Stomach smooth muscle (tissue), 2 donors: Measurements from ENCODE around the gene LRP8.
"Not testable (repeated sequence)": the region's sequence is repeated elsewhere in the genome, so short reads cannot be mapped to it uniquely, and the experiment has no call there.

Experiments
- H3K27ac ChIP-seq: one replicate; pipeline ENCODE4 v1.7.0; 2013; ENCODE audit warnings: mild to moderate bottlenecking, low read length, inconsistent platforms
- H3K27me3 ChIP-seq, 2 donors: one replicate each; pipeline ENCODE4 v1.7.0; 2013; ENCODE audit warnings: low read length in 2 of 2; ENCODE audit not compliant: insufficient read depth in 2 of 2, control insufficient read depth in 1 of 2
- H3K36me3 ChIP-seq, 2 donors: one replicate each; pipeline ENCODE4 v1.7.0; 2013; ENCODE audit warnings: low read length in 2 of 2; ENCODE audit not compliant: control insufficient read depth in 2 of 2, insufficient read depth in 2 of 2
- H3K4me1 ChIP-seq: one replicate; pipeline ENCODE4 v1.7.0; 2013; ENCODE audit warnings: low read length; ENCODE audit not compliant: control insufficient read depth, insufficient read depth
- H3K4me3 ChIP-seq, 2 donors: one replicate each; pipeline ENCODE4 v1.7.0; 2013; ENCODE audit warnings: low read length in 2 of 2
- H3K9ac ChIP-seq, 2 donors: one replicate each; pipeline ENCODE4 v1.7.0; 2013; ENCODE audit warnings: low read length in 2 of 2, mild to moderate bottlenecking in 1 of 2
- H3K9me3 ChIP-seq, 2 donors: one replicate each; pipeline ENCODE4 v1.7.0; 2013; ENCODE audit warnings: low read length in 2 of 2; ENCODE audit not compliant: control insufficient read depth in 2 of 2
- donor health status: healthy.
- donor health status: Pancreatic carcinoma.

LRP8 gene

DNA sequence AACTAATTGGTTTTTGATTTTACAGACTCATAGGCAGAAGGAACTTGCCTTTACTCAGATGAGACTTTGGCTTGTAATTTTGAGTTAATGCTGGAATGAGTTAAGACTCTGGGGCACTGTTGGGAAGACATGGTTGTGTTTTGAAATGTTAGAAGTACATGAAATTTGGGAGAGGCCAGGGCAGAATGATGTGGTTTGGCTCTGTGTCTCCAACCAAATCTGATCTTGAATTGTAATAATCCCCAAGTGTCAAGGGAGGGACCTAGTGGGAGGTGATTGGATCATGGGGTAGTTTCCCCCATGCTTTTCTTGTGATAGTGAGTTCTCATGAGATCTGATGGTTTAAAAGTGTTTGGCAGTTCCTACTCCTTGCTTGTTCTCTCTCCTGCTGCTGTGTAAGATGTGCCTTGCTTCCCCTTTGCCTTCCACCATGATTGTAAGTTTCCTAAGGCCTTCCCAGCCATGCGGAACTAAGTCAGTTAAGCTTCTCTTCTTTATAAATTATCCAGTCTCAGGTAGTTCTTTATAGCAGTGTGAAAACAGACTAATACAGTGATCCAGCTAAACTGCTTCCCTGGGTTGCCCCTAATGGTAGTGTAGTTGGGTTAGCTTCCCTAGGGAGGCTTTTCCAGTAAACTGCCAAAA lies 121.0 kb downstream of the LRP8 start:
- Histone ChIP-seq H3K9me3 (no peaks in the 10 kb centered on the region), H3K36me3 (peaks cover 49 to 52% of the 10 kb centered on the region in 2 donors), H3K27me3 (no peaks in the 10 kb centered on the region), H3K27ac (no peak overlapping the region), H3K9ac (no peak overlapping the region), H3K4me3 (no peak overlapping the region), H3K4me1 (no peaks in the 10 kb centered on the region)

DNA sequence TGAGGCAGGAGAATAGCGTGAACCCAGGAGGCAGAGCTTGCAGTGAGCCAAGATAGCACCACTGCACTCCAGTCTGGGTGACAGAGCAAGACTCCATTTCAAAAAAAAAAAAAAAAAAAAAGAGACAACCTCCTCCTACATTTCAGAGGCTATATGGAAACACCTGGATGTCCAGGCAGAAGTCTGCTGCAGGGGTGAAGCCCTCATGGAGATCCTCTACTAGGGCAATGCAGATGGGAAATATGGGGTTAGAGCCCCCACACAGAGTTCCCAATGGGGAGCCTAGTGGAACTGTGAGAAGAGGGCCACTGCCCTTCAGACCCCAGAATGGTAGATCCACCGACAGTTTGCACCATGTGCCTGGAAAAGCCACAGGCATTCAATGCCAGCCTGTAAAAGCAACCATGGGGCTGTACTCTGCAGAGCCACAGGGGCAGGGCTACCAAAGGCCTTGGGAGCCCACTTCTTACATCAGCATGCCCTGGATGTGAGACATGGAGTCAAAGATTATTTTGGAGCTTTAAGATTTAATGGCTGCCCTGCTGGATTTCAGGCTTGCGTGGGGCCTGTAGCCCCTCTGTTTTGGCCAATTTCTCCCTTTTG lies 121.7 kb downstream of the LRP8 start:
- not testable (repeated sequence) for H3K27ac ChIP-seq, H3K27me3 ChIP-seq, H3K4me1 ChIP-seq, H3K4me3 ChIP-seq, H3K9me3 ChIP-seq, H3K9ac ChIP-seq
- peaks cover 49 to 51% of the 10 kb centered on the region in 2 donors for H3K36me3 ChIP-seq

DNA sequence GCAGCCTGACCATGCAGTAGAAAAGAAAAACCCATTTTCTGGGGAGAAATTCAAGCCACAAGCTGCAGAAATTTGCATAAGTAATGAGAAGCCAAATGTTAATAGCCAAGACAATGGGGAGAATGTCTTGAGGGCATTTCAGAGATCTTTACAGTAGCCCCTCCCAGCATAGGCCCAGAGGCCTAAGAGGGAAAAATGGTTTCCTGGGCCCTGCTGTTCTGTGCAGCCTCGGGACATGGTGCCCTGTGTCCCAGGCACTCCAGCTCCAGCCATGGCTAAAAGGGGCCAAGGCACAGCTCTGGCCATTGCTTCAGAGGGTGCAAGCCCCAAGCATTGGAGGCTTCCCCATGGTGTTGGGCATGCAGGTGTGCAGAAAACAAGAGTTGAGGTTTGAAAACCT lies 122.4 kb downstream of the LRP8 start:
- not testable (repeated sequence) for H3K4me3 ChIP-seq, H3K9ac ChIP-seq, H3K27me3 ChIP-seq, H3K4me1 ChIP-seq, H3K9me3 ChIP-seq, H3K27ac ChIP-seq
- peaks cover 46 to 50% of the 10 kb centered on the region in 2 donors for H3K36me3 ChIP-seq

DNA sequence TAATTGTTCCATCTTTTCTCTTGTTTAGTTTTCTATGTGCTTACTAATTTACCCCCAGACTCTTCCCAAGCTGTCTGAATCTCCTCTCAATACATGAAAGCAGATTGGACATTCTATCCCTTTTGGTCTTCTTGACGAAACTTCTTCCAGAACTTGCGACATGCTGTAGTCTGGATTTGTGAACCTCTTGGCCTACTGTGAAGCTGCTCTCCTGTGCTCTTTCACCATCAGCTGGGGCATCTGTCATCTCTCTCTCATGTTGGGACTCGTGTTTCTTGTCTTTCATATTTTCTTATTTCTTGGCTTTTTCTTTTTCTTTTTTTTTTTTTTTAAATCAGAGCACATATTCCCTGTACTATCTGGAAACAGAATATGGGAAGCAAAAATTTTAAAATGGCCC lies 124.4 kb downstream of the LRP8 start:
- Histone ChIP-seq H3K36me3 (peaks cover 31 to 39% of the 10 kb centered on the region in 2 donors), H3K27me3 (no peaks in the 10 kb centered on the region), H3K27ac (no peak overlapping the region), H3K9me3 (no peaks in the 10 kb centered on the region), H3K4me3 (no peak overlapping the region), H3K9ac (no peak overlapping the region), H3K4me1 (peaks cover 4% of the 10 kb centered on the region)

DNA sequence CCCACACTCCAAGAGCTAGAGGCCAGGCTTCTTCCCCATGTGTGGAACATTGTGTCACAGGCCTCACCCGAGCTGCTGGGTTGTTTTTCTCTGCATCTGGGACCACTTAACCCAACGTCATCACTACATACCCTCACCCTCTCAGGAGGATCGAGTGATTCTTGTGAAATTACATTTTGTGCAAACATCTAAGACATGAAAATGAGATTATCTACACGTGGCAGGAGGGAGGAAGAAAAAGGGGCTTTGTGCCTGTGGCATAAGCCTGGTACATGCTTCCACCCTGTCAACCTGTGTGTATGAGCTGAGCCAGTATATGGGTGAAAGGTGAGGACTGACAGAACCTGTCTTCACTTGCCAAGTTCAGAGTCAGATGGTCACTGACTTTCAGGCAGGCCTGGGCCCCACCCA lies 129.6 kb downstream of the LRP8 start:
- no peaks in the 10 kb centered on the region for H3K9me3 ChIP-seq
- peak overlapping the region; percentile 92 to 96 for H3K9ac ChIP-seq
- no peaks in the 10 kb centered on the region for H3K27me3 ChIP-seq
- peak overlapping the region; percentile 99 for H3K27ac ChIP-seq
- H3K36me3 ChIP-seq: peaks cover 16 to 17% of the 10 kb centered on the region in 2 donors
- H3K4me3 ChIP-seq: peak overlapping the region in 1 of 2 donors; percentile 92
- peaks cover 30% of the 10 kb centered on the region for H3K4me1 ChIP-seq

DNA sequence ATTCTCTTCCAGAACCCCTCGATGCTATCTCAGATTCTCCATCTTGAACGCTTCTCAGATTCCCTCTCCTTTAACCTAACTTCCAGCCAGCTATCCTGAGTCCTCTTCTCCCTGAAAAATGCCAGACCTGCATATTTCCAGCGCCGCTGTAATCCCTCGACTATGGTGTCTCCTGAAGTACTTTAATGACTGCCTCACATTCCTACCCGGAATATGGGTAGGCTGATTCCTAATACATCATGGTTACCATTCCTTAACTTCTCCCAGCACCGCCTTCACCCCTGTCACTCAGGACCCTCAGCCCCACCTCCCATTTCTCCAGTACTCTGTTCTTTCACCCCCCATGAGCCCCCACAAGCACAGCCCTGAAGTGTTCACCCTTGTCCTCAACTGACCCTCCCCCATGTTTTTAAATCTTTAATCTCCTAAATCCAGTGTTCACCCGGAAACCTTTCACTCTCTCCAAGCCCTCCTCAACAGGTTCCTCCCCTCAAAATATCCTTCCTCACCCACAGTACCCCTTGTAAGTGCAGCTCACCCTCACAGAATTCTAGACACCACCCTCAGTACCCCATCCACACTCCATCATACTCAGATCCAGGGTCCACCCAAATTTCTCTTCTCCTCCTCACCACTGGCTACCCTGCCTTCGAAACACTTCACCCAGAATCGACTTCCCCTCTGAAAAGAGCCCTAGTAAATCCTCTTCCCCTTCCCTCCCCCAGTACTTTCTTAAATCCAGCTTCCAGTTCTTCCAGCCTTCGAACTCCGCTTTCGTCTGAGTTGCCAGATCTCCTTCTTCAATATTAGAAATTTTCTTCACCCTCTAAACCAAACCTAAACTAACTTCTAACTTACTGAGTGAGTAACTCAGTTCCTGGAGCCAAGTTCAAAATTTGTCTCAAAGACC lies 130.3 kb downstream of the LRP8 start:
- peaks cover 9 to 12% of the 10 kb centered on the region in 2 donors for H3K36me3 ChIP-seq
- no peaks in the 10 kb centered on the region for H3K27me3 ChIP-seq
- H3K27ac ChIP-seq: peak overlapping the region; percentile 99
- H3K9me3 ChIP-seq: no peaks in the 10 kb centered on the region
- peaks cover 30% of the 10 kb centered on the region for H3K4me1 ChIP-seq
- peak overlapping the region; percentile 92 to 96 for H3K9ac ChIP-seq
- peak overlapping the region; percentile 89 to 92 for H3K4me3 ChIP-seq

DNA sequence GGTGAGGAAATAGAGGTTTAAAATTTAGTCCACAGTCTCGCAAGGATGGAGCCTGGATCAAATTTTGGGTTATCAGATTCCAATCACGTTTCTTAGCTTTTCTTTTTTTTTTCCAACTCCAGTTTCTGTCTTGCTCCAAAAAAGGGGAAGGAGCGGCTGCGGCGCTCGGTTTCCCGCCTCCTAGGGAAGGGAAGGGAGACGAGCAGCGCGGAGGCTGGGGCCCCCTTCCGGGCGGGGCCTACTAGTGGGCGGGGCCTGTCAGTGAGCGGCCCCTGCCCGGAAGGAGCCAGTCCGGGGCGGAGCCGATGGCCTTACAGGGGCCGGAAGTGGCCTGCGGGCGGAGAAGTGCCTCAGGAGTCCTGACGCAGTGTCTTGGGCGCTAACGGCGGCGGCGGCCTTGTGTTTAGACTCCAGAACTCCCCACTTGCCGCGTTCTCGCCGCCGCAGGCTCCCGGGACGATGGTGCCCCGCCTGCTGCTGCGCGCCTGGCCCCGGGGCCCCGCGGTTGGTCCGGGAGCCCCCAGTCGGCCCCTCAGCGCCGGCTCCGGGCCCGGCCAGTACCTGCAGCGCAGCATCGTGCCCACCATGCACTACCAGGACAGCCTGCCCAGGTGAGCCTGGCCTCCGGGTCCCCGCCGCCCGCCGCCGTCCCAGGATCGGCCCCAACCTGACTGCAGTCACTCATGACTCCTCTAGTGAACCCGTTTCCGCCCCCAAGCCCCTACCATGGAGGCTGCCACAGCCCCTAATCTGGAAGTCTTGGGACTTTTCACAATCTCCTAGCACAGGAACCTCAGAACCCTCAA lies 131.2 kb downstream of the LRP8 start, which contains the start of gene CPT2:
TSS of gene CPT2 (plus strand) at position 340 of the 806 bp plus-strand sequence. CDS start at position 460, 120 bp downstream.
- no peaks in the 10 kb centered on the region for H3K27me3 ChIP-seq
- H3K4me1 ChIP-seq: peaks cover 30% of the 10 kb centered on the region
- H3K9me3 ChIP-seq: no peaks in the 10 kb centered on the region
- peak within 1 kb of the TSS; percentile 99 for H3K27ac ChIP-seq
- H3K36me3 ChIP-seq: peaks cover 4 to 8% of the 10 kb centered on the region in 2 donors
- peak within 1 kb of the TSS; percentile 89 to 92 for H3K4me3 ChIP-seq
- peak within 1 kb of the TSS; percentile 92 to 96 for H3K9ac ChIP-seq

DNA sequence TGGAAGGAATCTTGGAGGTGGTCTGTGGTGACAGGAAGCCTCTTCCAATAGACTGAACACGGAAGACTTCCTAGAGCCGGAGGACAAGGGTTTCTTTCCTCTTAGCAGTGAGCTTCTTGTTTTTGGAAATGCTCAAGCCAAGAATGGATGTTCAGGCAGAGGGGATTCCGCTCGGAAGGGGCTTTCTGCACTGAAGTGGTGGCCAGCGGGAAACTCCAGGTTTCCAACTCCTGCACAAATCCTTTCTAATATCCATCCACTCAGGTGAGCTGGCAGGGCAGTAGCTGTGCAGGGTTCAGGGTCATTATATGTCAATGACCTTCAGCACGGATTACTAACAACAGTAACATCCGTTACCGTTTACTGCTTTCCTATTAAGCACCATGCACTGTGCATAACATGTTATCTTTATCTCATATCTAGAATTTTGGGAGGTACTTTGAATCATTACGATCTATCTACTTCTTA lies 131.8 kb downstream of the LRP8 start:
- no peaks in the 10 kb centered on the region for H3K9me3 ChIP-seq
- peaks cover 4 to 5% of the 10 kb centered on the region in 2 donors for H3K36me3 ChIP-seq
- peak overlapping the region; percentile 61 to 92 for H3K4me3 ChIP-seq
- peaks cover 30% of the 10 kb centered on the region for H3K4me1 ChIP-seq
- H3K9ac ChIP-seq: peak overlapping the region; percentile 30 to 49
- peak overlapping the region; percentile 99 for H3K27ac ChIP-seq
- H3K27me3 ChIP-seq: no peaks in the 10 kb centered on the region

DNA sequence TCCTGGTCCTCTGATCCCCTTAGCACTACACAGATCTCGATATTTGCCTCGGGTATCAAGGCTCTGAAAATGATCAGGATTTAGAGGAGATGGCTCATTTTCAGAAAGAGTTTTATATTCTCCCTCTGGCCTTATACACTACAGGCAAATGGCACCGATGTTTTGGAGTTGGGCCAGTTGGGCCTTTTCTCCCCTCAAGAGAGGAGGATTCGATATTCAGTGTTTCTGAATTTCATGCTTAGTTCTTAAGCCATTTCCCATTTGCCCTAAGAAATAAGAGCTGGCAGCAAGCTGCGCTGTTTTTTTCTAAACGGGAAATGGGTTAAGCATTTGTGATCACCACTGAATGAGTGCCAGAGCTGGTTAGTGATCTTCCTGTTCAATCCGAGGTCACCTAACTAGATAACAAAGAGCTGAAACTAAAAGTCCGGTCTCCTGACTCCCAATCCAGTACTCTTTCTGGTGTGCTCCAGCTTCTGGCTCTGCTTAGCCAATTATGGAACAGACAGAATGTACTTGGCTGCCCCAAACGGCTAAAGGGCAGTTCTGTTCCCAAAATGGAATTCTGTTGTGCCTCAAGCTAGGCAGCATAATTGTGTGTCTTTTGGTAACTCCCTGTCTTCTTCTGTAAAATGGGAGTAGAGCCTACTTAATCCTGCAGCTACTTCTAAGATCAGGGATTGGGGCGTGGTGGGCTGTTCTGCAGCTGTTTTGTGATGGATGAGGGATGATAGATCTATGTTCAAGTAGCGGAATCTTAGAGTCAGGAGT lies 132.4 kb downstream of the LRP8 start:
- Histone ChIP-seq H3K27me3 (no peaks in the 10 kb centered on the region), H3K4me1 (peaks cover 30% of the 10 kb centered on the region), H3K9me3 (no peaks in the 10 kb centered on the region), H3K27ac (peak overlapping the region; percentile 99), H3K36me3 (no peaks in the 10 kb centered on the region), H3K9ac (no peak overlapping the region), H3K4me3 (peak overlapping the region in 1 of 2 donors; percentile 92)
